ENCODE results near the gene OR10AD1.

GRCh38 chr12:48191096-48191495 is 12.0 kb downstream of the OR10AD1 start:
- TF ChIP-seq CTCF (IDR thresholded peaks at IDR 0.05) (no peak), POLR2AphosphoS5 (IDR thresholded peaks at IDR 0.05) (no peak), POLR2A (IDR thresholded peaks at IDR 0.05) (no peak)
